H9 (cell line): ENCODE measurements around the gene ARL6IP6. TPM values are rescaled to one million over a fixed set of nuclear protein-coding genes. Genes with fewer than 3 reads are reported as not detected.

Experiments
- DNase-seq: peaks from one replicate; pipeline ENCODE4 v3.0.0-alpha.2; 2017
- H2AFZ ChIP-seq: one replicate; pipeline ENCODE4 v1.6.1; 2013; ENCODE audit warnings: mild to moderate bottlenecking, low read length, control low read depth, moderate library complexity
- H2AK5ac ChIP-seq: 2 replicates; pipeline ENCODE4 v1.6.1; 2013; ENCODE audit warnings: low read length, control low read depth, mixed read lengths; ENCODE audit not compliant: insufficient read length
- H2BK120ac ChIP-seq: one replicate; pipeline ENCODE4 v1.6.1; 2013; ENCODE audit warnings: low read depth, mild to moderate bottlenecking, low read length, control low read depth, inconsistent platforms; ENCODE audit not compliant: poor library complexity, severe bottlenecking
- H2BK12ac ChIP-seq: 2 replicates; pipeline ENCODE4 v1.6.1; 2013; ENCODE audit warnings: low read length, control low read depth, mixed read lengths, low read depth; ENCODE audit not compliant: insufficient read length
- H2BK15ac ChIP-seq: 2 replicates; pipeline ENCODE4 v1.6.1; 2013; ENCODE audit warnings: low read depth, low read length, control low read depth
- H2BK20ac ChIP-seq: one replicate; pipeline ENCODE4 v1.6.1; 2013; ENCODE audit warnings: low read depth, mild to moderate bottlenecking, low read length, control low read depth, inconsistent platforms; ENCODE audit not compliant: poor library complexity, severe bottlenecking
- H2BK5ac ChIP-seq: 2 replicates; pipeline ENCODE4 v1.6.1; 2013; ENCODE audit warnings: low read length, control low read depth, mixed read lengths; ENCODE audit not compliant: insufficient read length
- H3K14ac ChIP-seq: 2 replicates; pipeline ENCODE4 v1.6.1; 2013; ENCODE audit warnings: low read length, control low read depth; ENCODE audit not compliant: insufficient read depth
- H3K18ac ChIP-seq: 2 replicates; pipeline ENCODE4 v1.6.1; 2013; ENCODE audit warnings: low read depth, mild to moderate bottlenecking, mixed read lengths, low read length, control low read depth; ENCODE audit not compliant: insufficient read length
- H3K23ac ChIP-seq: 2 replicates; pipeline ENCODE4 v1.6.1; 2013; ENCODE audit warnings: low read length, control low read depth, mixed read lengths, low read depth; ENCODE audit not compliant: insufficient read length
- H3K23me2 ChIP-seq: 2 replicates; pipeline ENCODE4 v1.6.1; 2013; ENCODE audit warnings: low read depth, mild to moderate bottlenecking, mixed read lengths, low read length, control low read depth; ENCODE audit not compliant: insufficient read length, poor library complexity, severe bottlenecking
- H3K27ac ChIP-seq: 2 replicates; pipeline ENCODE4 v1.5.1; 2013; ENCODE audit warnings: low read length, control low read depth, mixed read lengths, low read depth; ENCODE audit not compliant: insufficient read length
- H3K27me3 ChIP-seq: 2 replicates; pipeline ENCODE4 v1.6.1; 2013; ENCODE audit warnings: low read length, control low read depth, inconsistent platforms; ENCODE audit not compliant: insufficient read depth
- H3K4ac ChIP-seq: 2 replicates; pipeline ENCODE4 v1.6.1; 2013; ENCODE audit warnings: low read depth, mild to moderate bottlenecking, control low read depth, inconsistent platforms, low read length, moderate library complexity
- H3K4me1 ChIP-seq: 2 replicates; pipeline ENCODE4 v1.6.1; 2013; ENCODE audit warnings: low read length, control low read depth, inconsistent platforms; ENCODE audit not compliant: insufficient read depth
- H3K4me2 ChIP-seq: 2 replicates; pipeline ENCODE4 v1.6.1; 2013; ENCODE audit warnings: low read length, control low read depth, mixed read lengths; ENCODE audit not compliant: insufficient read length, insufficient read depth
- H3K56ac ChIP-seq: 2 replicates; pipeline ENCODE4 v1.6.1; 2013; ENCODE audit warnings: low read depth, mild to moderate bottlenecking, mixed read lengths, low read length, control low read depth; ENCODE audit not compliant: insufficient read length
- H3K79me1 ChIP-seq: 2 replicates; pipeline ENCODE4 v1.6.1; 2013; ENCODE audit warnings: low read depth, mild to moderate bottlenecking, moderate library complexity, low read length, control low read depth, inconsistent platforms; ENCODE audit not compliant: insufficient read depth, poor library complexity, severe bottlenecking
- H3K79me2 ChIP-seq: 2 replicates; pipeline ENCODE4 v1.6.1; 2013; ENCODE audit warnings: low read length, control low read depth, inconsistent platforms; ENCODE audit not compliant: insufficient read depth
- H3K9ac ChIP-seq: 2 replicates; pipeline ENCODE4 v1.6.1; 2013; ENCODE audit warnings: low read length, control low read depth, mixed read lengths; ENCODE audit not compliant: insufficient read length; ENCODE audit errors: extremely low read depth
- H3K9me3 ChIP-seq: one replicate; pipeline ENCODE4 v1.6.1; 2013; ENCODE audit warnings: low read depth, low read length, inconsistent platforms; ENCODE audit not compliant: control insufficient read depth
- H3T11ph ChIP-seq: one replicate; pipeline ENCODE4 v1.6.1; 2013; ENCODE audit warnings: mild to moderate bottlenecking, low read length, control low read depth, inconsistent platforms
- H4K20me1 ChIP-seq: one replicate; pipeline ENCODE4 v1.6.1; 2013; ENCODE audit not compliant: control insufficient read depth, insufficient read length, insufficient read depth
- H4K5ac ChIP-seq: 2 replicates; pipeline ENCODE4 v1.6.1; 2013; ENCODE audit warnings: low read depth, mild to moderate bottlenecking, mixed read lengths, low read length, control low read depth; ENCODE audit not compliant: insufficient read length
- H4K8ac ChIP-seq: replicated peaks from 2 replicates; pipeline ENCODE4 v1.6.1; 2013; ENCODE audit warnings: low read length, control low read depth, mixed read lengths, low read depth; ENCODE audit not compliant: insufficient read length
- H4K91ac ChIP-seq: 2 replicates; pipeline ENCODE4 v1.6.1; 2013; ENCODE audit warnings: low read depth, mild to moderate bottlenecking, moderate library complexity, mixed read lengths, low read length, control low read depth; ENCODE audit not compliant: insufficient read length
- H3K27ac Mint-ChIP-seq, 3 experiments: 2 replicates in 2 of 3; 3 replicates in 1 of 3; pipeline ENCODE4 v1.8.0; 2020 to 2021; ENCODE audit warnings: mixed read lengths in 3 of 3, mild to moderate bottlenecking in 1 of 3, moderate library complexity in 1 of 3
- H3K27me3 Mint-ChIP-seq: 2 replicates; pipeline ENCODE4 v1.8.0; 2021; ENCODE audit warnings: low read depth, mild to moderate bottlenecking, moderate library complexity, mixed read lengths
- H3K36me3 Mint-ChIP-seq, 3 experiments: 2 replicates in 2 of 3; 3 replicates in 1 of 3; pipeline ENCODE4 v1.8.0; 2020 to 2021; ENCODE audit warnings: low read depth in 3 of 3, mixed read lengths in 3 of 3; ENCODE audit not compliant: insufficient read depth in 1 of 3
- H3K4me1 Mint-ChIP-seq, 2 experiments: 2 replicates each; pipeline ENCODE4 v1.8.0; 2020; ENCODE audit warnings: mixed read lengths in 2 of 2
- H3K4me3 Mint-ChIP-seq, 2 experiments: 2 replicates in 1 of 2; 3 replicates in 1 of 2; pipeline ENCODE4 v1.8.0; 2020 to 2021; ENCODE audit warnings: mild to moderate bottlenecking in 2 of 2, mixed read lengths in 2 of 2, moderate library complexity in 1 of 2
- H3K9me3 Mint-ChIP-seq, 2 experiments: 2 replicates in 1 of 2; 3 replicates in 1 of 2; pipeline ENCODE4 v1.8.0; 2020; ENCODE audit warnings: mild to moderate bottlenecking in 2 of 2, mixed read lengths in 2 of 2, moderate library complexity in 1 of 2
- WGBS: extraction: QIAGEN DNeasy Blood & Tissue Kit; methylation state at CpG from one replicate; pipeline ENCODE4 v1.1.7; 2013; ENCODE audit warnings: missing lambda C conversion rate, low lambda C conversion rate, mixed read lengths; ENCODE audit not compliant: insufficient read length; ENCODE audit errors: extremely low coverage; 5-methylcytosine and 5-hydroxymethylcytosine counted together
- total RNA-seq: library from RNA; stranded (reverse); gene quantifications from 2 replicates; pipeline ENCODE4 v1.2.1, GENCODE V29; 2021
- TF ChIP-seq, protein P1 (sequence below): fragments of 200-600 bp; sonication (generic); conservative IDR thresholded peaks from 3 replicates; pipeline ENCODE4 v1.8.0; 2021; ENCODE audit warnings: antibody characterized with exemption, mild to moderate bottlenecking

Gene ARL6IP6
- total RNA-seq, 1 experiment from 2014 or later = 27.3 TPM

DNA sequence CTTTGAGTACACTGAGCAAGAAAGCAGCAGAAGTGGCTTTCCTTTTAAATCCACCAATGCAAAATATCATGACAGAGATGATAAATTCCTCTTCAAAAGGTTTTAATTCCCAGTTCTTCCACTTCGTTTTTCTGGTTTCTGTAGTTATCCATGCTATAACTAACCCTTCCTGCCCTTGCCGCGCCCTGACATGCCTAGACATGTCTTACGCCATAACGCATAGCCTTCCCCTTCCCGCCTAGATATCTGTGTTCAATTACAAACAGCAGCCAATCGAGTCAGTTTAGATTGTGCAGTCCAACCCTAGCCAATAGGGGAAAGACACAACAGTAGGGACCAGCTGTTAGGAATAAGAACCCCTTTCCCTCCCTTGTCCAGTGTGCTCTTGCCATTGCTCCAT lies 17.2 kb upstream of the ARL6IP6 start:
- Histone ChIP-seq H2BK12ac (no peak overlapping the region), H3K9ac (no peak overlapping the region), H3K14ac (no peak overlapping the region), H3K4me1 (no peaks in the 10 kb centered on the region; the same call in 1 of the 2 replicates), H4K8ac (no peak overlapping the region), H3K27me3 (no peaks in the 10 kb centered on the region), H2BK5ac (no peak overlapping the region), H3K23me2 (no peaks in the 10 kb centered on the region), H3K27ac (no peak overlapping the region), H2BK15ac (no peak overlapping the region), H3K56ac (no peak overlapping the region), H2BK120ac (no peak overlapping the region), H3T11ph (no peak overlapping the region), H2BK20ac (no peak overlapping the region), H4K20me1 (no peaks in the 10 kb centered on the region), H3K18ac (peak overlapping the region; percentile 47), H4K91ac (no peak overlapping the region), H3K9me3 (no peaks in the 10 kb centered on the region), H4K5ac (no peak overlapping the region), H3K4ac (no peak overlapping the region; the same call in 1 of the 2 replicates), H3K79me2 (peaks cover 46% of the 10 kb centered on the region; the same call in 1 of the 2 replicates), H3K79me1 (peaks cover 14% of the 10 kb centered on the region), H2AK5ac (no peak overlapping the region), H2AFZ (no peak overlapping the region), H3K4me2 (no peak overlapping the region), H3K23ac (no peak overlapping the region)
- WGBS = no CpG with 5 or more reads among the region's 7 CpGs
- DNase-seq = no peak
- Mint-ChIP-seq H3K36me3 (peaks cover 16 to 26% (median 23%) of the 10 kb centered on the region in 3 experiments), H3K4me1 (peaks cover 18 to 39% of the 10 kb centered on the region in 2 experiments), H3K27me3 (no peaks in the 10 kb centered on the region), H3K27ac (peak overlapping the region; percentile 42 to 87 (median 46); a peak in 5 of 7 replicates), H3K4me3 (no peak overlapping the region), H3K9me3 (no peaks in the 10 kb centered on the region)
- TF ChIP-seq, protein P1, sequence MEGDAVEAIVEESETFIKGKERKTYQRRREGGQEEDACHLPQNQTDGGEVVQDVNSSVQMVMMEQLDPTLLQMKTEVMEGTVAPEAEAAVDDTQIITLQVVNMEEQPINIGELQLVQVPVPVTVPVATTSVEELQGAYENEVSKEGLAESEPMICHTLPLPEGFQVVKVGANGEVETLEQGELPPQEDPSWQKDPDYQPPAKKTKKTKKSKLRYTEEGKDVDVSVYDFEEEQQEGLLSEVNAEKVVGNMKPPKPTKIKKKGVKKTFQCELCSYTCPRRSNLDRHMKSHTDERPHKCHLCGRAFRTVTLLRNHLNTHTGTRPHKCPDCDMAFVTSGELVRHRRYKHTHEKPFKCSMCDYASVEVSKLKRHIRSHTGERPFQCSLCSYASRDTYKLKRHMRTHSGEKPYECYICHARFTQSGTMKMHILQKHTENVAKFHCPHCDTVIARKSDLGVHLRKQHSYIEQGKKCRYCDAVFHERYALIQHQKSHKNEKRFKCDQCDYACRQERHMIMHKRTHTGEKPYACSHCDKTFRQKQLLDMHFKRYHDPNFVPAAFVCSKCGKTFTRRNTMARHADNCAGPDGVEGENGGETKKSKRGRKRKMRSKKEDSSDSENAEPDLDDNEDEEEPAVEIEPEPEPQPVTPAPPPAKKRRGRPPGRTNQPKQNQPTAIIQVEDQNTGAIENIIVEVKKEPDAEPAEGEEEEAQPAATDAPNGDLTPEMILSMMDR = no peak
